Panc1 (cell line): ENCODE measurements around the gene PINLYP. TPM values are rescaled to one million over a fixed set of nuclear protein-coding genes. Genes with fewer than 3 reads are reported as not detected.

Source experiments
- ATAC-seq: fragments of 200-7000 bp; cut with Tn5 transposase; 2 replicates; pipeline ENCODE4 v1.9.1; 2020; ENCODE audit warnings: mild to moderate bottlenecking, moderate library complexity
- BruUV-seq: library from RNA; stranded (reverse); fragments of 400-500 nt; replicated peaks from 2 replicates; lab custom pipeline; 2021; lab: Mats Ljungman, UMichigan
- CTCF ChIA-PET: fragments of 300-600 bp; sonication (Branson Sonifier 250); formaldehyde crosslinking; loops from one replicate; lab custom pipeline; 2022; ENCODE audit warnings: antibody characterized with exemption; lab: Charles Lee
- POLR2A ChIA-PET: fragments of 300-600 bp; sonication (Branson Sonifier 250); formaldehyde crosslinking; loops from one replicate; lab custom pipeline; 2022; ENCODE audit warnings: antibody characterized with exemption; lab: Charles Lee
- DNase-seq: peaks from one replicate; pipeline ENCODE4 v3.0.0-alpha.2; 2010; ENCODE audit warnings: low read depth, low spot score
- H3K27ac ChIP-seq: 2 replicates; pipeline ENCODE4 v1.5.1; 2011; ENCODE audit warnings: mild to moderate bottlenecking, low read length, inconsistent platforms
- H3K27me3 ChIP-seq: fragments of 200-500 bp; sonication (Bioruptor generic); 2 replicates; pipeline ENCODE4 v1.6.0; 2014; ENCODE audit warnings: low read length, inconsistent platforms; ENCODE audit not compliant: control insufficient read depth, insufficient read depth
- H3K36me3 ChIP-seq: fragments of 200-500 bp; sonication (Bioruptor generic); 2 replicates; pipeline ENCODE4 v1.5.1; 2014; ENCODE audit warnings: inconsistent platforms, mild to moderate bottlenecking, low read length, moderate library complexity; ENCODE audit not compliant: control insufficient read depth, insufficient read depth
- H3K4me1 ChIP-seq: 2 replicates; pipeline ENCODE4 v1.5.1; 2011; ENCODE audit warnings: inconsistent platforms, mild to moderate bottlenecking, low read length, moderate library complexity; ENCODE audit not compliant: control insufficient read depth, insufficient read depth
- H3K4me3 ChIP-seq, 2 experiments: 2 replicates each; pipeline ENCODE4 v1.5.1; 2011 to 2012; ENCODE audit warnings: low read depth in 2 of 2, low read length in 2 of 2, mild to moderate bottlenecking in 2 of 2, inconsistent platforms in 1 of 2, moderate library complexity in 1 of 2
- H3K9me3 ChIP-seq: fragments of 200-500 bp; sonication (Bioruptor generic); 2 replicates; pipeline ENCODE4 v1.5.1; 2014; ENCODE audit warnings: low read depth, mild to moderate bottlenecking, inconsistent platforms, low read length, moderate library complexity; ENCODE audit not compliant: control insufficient read depth, insufficient read depth
- POLR2AphosphoS5 ChIP-seq: IDR thresholded peaks from 2 replicates; pipeline ENCODE4 v1.6.1; 2012; ENCODE audit warnings: mild to moderate bottlenecking, low read depth, low read length, moderate library complexity
- SIN3A ChIP-seq: IDR thresholded peaks from 2 replicates; pipeline ENCODE4 v1.6.1; 2012; ENCODE audit warnings: low read depth, mild to moderate bottlenecking, low read length, moderate library complexity, borderline replicate concordance; ENCODE audit not compliant: insufficient read depth
- TCF7L2 ChIP-seq: IDR thresholded peaks from 2 replicates; pipeline ENCODE4 v1.6.1; 2011; ENCODE audit warnings: mild to moderate bottlenecking, low read depth, low read length, inconsistent platforms
- in situ Hi-C: cut with HindIII; loops from 2 replicates; pipeline ENCODE4 v1.10.0; 2016; ENCODE audit warnings: low sequenced_read_pairs, low pct_unique_long_range_greater_than_20kb
- intact Hi-C: fragments of 100-400 bp; cut with micrococcal nuclease; formaldehyde crosslinking; loops from one replicate; pipeline ENCODE4 v1.10.0; 2022; ENCODE audit not compliant: unreplicated experiment
- total RNA-seq: library from RNA; stranded (reverse); gene quantifications from one replicate; pipeline ENCODE4 v1.2.1, GENCODE V29; 2021; ENCODE audit not compliant: unreplicated experiment
- TF ChIP-seq, protein P1 (sequence below), 2 experiments: IDR thresholded peaks; 2 replicates each; pipeline ENCODE4 v1.6.1; 2011 to 2012; ENCODE audit warnings: low read depth in 2 of 2, control low read depth in 1 of 2, low read length in 1 of 2, mild to moderate bottlenecking in 1 of 2, moderate library complexity in 1 of 2; ENCODE audit not compliant: insufficient read depth in 1 of 2
- TF ChIP-seq, protein P2 (sequence below): fragments of 450-650 bp; IDR thresholded peaks from 2 replicates; pipeline ENCODE4 v1.5.1; 2017; ENCODE audit warnings: mild to moderate bottlenecking

Gene PINLYP
- total RNA-seq, 1 experiment from 2014 or later = 0.21 TPM

DNA sequence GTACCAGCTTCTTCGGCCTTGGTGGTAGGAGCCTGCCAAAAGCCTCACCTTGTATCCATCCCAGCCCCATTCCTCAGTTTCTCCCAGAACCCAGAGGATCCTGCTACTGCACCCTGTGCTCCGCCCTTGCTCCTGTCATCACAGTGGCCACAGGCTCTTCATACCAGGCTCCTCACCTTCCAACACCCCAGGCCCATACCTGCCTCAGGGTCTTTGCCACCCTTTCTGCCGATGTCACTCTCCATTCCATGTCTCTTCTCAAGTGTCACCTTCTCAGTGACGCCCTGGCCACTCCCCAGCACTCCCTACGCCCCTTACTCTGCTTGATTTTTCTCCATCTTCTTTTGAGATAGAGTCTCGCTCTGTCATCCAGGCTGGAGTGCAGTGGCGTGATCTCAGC, 34.3 kb downstream of the PINLYP start:
- ChIA-PET POLR2A (no interaction called here), CTCF (no interaction called here)
- no peaks in the 10 kb centered on the region for H3K4me1 ChIP-seq
- in situ Hi-C loops (no loop called here), intact Hi-C loops (no loop called here)
- no peak overlapping the region for H3K4me3 ChIP-seq
- no peak for TF ChIP-seq SIN3A
- TF ChIP-seq, protein P1, sequence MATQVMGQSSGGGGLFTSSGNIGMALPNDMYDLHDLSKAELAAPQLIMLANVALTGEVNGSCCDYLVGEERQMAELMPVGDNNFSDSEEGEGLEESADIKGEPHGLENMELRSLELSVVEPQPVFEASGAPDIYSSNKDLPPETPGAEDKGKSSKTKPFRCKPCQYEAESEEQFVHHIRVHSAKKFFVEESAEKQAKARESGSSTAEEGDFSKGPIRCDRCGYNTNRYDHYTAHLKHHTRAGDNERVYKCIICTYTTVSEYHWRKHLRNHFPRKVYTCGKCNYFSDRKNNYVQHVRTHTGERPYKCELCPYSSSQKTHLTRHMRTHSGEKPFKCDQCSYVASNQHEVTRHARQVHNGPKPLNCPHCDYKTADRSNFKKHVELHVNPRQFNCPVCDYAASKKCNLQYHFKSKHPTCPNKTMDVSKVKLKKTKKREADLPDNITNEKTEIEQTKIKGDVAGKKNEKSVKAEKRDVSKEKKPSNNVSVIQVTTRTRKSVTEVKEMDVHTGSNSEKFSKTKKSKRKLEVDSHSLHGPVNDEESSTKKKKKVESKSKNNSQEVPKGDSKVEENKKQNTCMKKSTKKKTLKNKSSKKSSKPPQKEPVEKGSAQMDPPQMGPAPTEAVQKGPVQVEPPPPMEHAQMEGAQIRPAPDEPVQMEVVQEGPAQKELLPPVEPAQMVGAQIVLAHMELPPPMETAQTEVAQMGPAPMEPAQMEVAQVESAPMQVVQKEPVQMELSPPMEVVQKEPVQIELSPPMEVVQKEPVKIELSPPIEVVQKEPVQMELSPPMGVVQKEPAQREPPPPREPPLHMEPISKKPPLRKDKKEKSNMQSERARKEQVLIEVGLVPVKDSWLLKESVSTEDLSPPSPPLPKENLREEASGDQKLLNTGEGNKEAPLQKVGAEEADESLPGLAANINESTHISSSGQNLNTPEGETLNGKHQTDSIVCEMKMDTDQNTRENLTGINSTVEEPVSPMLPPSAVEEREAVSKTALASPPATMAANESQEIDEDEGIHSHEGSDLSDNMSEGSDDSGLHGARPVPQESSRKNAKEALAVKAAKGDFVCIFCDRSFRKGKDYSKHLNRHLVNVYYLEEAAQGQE (IDR thresholded peaks at IDR 0.05; ENCODE audit: insufficient read depth in 1 of 2, low read depth in 2 of 2, low read length in 1 of 2) = no peak
- no peak for TF ChIP-seq TCF7L2
- no peak for TF ChIP-seq POLR2AphosphoS5
- TF ChIP-seq, protein P2, sequence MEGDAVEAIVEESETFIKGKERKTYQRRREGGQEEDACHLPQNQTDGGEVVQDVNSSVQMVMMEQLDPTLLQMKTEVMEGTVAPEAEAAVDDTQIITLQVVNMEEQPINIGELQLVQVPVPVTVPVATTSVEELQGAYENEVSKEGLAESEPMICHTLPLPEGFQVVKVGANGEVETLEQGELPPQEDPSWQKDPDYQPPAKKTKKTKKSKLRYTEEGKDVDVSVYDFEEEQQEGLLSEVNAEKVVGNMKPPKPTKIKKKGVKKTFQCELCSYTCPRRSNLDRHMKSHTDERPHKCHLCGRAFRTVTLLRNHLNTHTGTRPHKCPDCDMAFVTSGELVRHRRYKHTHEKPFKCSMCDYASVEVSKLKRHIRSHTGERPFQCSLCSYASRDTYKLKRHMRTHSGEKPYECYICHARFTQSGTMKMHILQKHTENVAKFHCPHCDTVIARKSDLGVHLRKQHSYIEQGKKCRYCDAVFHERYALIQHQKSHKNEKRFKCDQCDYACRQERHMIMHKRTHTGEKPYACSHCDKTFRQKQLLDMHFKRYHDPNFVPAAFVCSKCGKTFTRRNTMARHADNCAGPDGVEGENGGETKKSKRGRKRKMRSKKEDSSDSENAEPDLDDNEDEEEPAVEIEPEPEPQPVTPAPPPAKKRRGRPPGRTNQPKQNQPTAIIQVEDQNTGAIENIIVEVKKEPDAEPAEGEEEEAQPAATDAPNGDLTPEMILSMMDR = no peak
- no TSS peak for BruUV-seq
- no peaks in the 10 kb centered on the region for H3K9me3 ChIP-seq
- DNase-seq (no peak), ATAC-seq (no peak)
- H3K27me3 ChIP-seq = no peaks in the 10 kb centered on the region
- no peak overlapping the region for H3K27ac ChIP-seq
- H3K36me3 ChIP-seq = no peaks in the 10 kb centered on the region

DNA sequence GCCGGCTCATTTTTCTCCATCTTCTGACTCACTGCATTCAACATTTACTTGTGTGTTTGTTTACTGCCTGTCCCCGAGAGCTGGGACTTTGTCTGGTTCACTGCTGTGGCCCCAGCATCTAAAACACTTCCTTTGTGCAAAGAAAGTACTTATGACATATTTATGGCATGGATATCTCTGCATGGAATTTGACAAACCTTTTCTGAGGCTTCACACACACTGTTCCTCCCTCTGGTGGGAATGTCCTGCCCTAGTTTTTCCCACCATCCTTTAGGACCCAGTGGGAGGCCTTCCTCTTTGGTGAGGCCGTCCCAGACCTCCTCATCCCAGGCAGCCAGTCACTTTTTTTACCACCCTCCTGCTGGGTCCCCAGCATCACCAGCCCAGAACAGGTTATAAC, 34.9 kb downstream of the PINLYP start:
- POLR2A ChIA-PET = no interaction called here

More for the DNA sequence above, 34.9 kb downstream of the PINLYP start:
- DNase-seq (no peak), ATAC-seq (no peak)
- Histone ChIP-seq H3K36me3 (no peaks in the 10 kb centered on the region), H3K4me1 (no peaks in the 10 kb centered on the region), H3K27me3 (no peaks in the 10 kb centered on the region), H3K27ac (no peak overlapping the region), H3K9me3 (no peaks in the 10 kb centered on the region), H3K4me3 (no peak overlapping the region)
- TF ChIP-seq, protein P2 = no peak
- TF ChIP-seq POLR2AphosphoS5 (no peak), TCF7L2 (no peak), SIN3A (no peak)
- TF ChIP-seq, protein P1 (IDR thresholded peaks at IDR 0.05; ENCODE audit: insufficient read depth in 1 of 2, low read depth in 2 of 2, low read length in 1 of 2) = no peak
- BruUV-seq = no TSS peak
- CTCF ChIA-PET = no interaction called here
- in situ Hi-C loops (no loop called here), intact Hi-C loops (no loop called here)
